ENCODE measurements around the gene SORCS1.

Gene SORCS1

GRCh38 chr10:106643473-106643872 is 521.0 kb downstream of the SORCS1 start:
- DNase-seq, result no peak

- DNase-seq, result no peak
These were observed 526.6 kb downstream of the SORCS1 start for GRCh38 chr10:106637873-106638272.

- no peak for DNase-seq
These were observed 527.6 kb downstream of the SORCS1 start for GRCh38 chr10:106636766-106637491.

GRCh38 chr10:106635947-106636346 is 528.6 kb downstream of the SORCS1 start:
- no peak for DNase-seq

- DNase-seq, result no peak
These were observed 533.3 kb downstream of the SORCS1 start for GRCh38 chr10:106631016-106631702.

GRCh38 chr10:106626371-106626770 is 538.1 kb downstream of the SORCS1 start:
- DNase-seq, result no peak

- DNase-seq, result no peak
These were observed 538.8 kb downstream of the SORCS1 start for GRCh38 chr10:106625751-106626150.

- DNase-seq, result no peak
These were observed 545.2 kb downstream of the SORCS1 start for GRCh38 chr10:106619346-106619745.

GRCh38 chr10:106618646-106619045 is 545.9 kb downstream of the SORCS1 start:
- DNase-seq, result no peak

- no peak for DNase-seq
These were observed 549.4 kb downstream of the SORCS1 start for GRCh38 chr10:106615081-106615480.

GRCh38 chr10:106614293-106614692 is 550.2 kb downstream of the SORCS1 start:
- DNase-seq, result no peak

- no peak for DNase-seq
These were observed 552.1 kb downstream of the SORCS1 start for GRCh38 chr10:106612381-106612780.

- no peak for DNase-seq
These were observed 554.8 kb downstream of the SORCS1 start for GRCh38 chr10:106609470-106610266.

- DNase-seq, result no peak
These were observed 556.4 kb downstream of the SORCS1 start for GRCh38 chr10:106608066-106608465.

- no peak for DNase-seq
These were observed 569.2 kb downstream of the SORCS1 start for GRCh38 chr10:106595281-106595680.

GRCh38 chr10:106593876-106594275 is 570.6 kb downstream of the SORCS1 start:
- DNase-seq, result no peak

GRCh38 chr10:106592396-106592795 is 572.1 kb downstream of the SORCS1 start:
- DNase-seq, result no peak

GRCh38 chr10:106582291-106582690 is 582.2 kb downstream of the SORCS1 start:
- no peak for DNase-seq

GRCh38 chr10:106577756-106578155 is 586.8 kb downstream of the SORCS1 start:
- DNase-seq, result no peak

GRCh38 chr10:106577266-106577665 is 587.2 kb downstream of the SORCS1 start:
- DNase-seq, result no peak

GRCh38 chr10:106576534-106576933 is 588.0 kb downstream of the SORCS1 start:
- DNase-seq, result no peak

GRCh38 chr10:106573106-106573505 is 591.4 kb downstream of the SORCS1 start:
- DNase-seq, result no peak

GRCh38 chr10:106571192-106571946 is 593.1 kb downstream of the SORCS1 start:
- no peak for DNase-seq

All from NCI-H774 (cell line).